GM19035 (cell line): Measurements from ENCODE around the gene IPMK.
A peak's percentile ranks its signal among the peaks of the same experiment; 100 is the strongest.
"Not testable (repeated sequence)": the region's sequence is repeated elsewhere in the genome, so short reads cannot be mapped to it uniquely, and the experiment has no call there.

Experiments
- ATAC-seq: cut with Tn5 transposase; IDR thresholded peaks from one replicate; pipeline ENCODE4 v1.9.1; 2021; ENCODE audit not compliant: unreplicated experiment

Gene IPMK

DNA sequence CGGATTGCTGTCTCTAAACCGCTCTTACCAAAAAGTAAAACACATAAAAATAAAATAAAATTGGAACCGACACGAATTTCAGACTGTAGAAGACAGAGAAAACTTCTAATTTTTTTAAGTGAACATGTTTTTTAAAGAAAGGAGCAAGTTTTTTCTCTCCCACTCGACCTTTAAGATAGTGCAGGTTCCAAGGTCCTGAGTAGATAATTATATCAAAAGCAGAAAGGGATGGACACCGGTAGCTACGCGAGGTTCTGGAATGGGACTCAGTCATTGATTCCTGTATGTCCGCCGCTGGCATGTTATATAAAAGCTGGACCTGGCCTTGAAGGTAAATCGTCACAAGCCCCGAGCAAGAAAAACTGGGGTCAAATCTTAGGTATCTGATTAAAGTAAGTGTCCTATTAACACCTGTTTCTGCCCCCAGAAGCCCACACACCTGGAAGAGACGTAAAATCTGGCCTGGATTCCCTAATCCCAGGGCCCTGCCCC, 806 bp upstream of the IPMK start:
- ATAC-seq = peak; percentile 1

DNA sequence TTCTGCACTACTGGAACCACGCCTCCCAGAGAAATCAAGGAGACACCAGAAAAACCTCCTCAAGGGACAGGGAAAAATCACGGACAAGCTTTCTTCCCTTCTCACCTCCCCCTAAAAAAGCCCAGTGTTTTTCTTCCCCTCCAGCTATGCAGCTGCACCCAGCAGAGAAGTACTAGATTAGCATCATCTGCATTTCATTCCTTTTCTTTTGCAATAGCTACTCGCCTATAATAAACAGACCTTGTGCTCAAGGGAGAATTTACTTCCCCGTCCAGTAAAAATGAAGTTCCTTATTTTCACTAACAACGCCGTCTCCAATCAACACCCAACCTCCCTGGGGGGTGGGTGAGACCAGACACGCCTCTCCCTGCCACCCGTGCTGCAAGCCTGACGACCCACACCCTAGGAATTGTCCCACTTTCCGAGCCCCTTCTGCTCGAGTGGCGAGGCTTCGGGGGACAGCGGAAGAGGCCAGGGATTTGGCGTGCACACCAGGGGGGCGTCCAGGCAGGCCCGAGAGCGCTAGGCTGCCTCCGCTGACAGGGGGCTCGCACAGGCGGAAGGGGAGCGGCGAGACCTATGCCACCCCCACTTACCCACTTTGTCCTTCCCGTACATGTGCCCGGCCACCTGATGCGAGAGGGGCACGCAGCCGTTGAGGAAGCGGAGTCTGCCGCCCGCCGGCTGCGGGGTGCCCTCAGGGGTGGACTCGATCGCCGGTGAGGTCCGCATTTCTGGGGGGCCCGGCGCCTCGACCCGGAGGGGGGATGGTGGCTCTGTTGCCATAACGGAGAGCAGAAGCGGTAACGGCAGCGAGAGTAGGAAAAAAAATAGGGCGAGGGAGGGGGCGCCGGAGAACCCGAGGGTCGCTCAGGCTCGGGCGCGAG, 625 bp downstream of the IPMK start:
- peak; percentile 12 for ATAC-seq

DNA sequence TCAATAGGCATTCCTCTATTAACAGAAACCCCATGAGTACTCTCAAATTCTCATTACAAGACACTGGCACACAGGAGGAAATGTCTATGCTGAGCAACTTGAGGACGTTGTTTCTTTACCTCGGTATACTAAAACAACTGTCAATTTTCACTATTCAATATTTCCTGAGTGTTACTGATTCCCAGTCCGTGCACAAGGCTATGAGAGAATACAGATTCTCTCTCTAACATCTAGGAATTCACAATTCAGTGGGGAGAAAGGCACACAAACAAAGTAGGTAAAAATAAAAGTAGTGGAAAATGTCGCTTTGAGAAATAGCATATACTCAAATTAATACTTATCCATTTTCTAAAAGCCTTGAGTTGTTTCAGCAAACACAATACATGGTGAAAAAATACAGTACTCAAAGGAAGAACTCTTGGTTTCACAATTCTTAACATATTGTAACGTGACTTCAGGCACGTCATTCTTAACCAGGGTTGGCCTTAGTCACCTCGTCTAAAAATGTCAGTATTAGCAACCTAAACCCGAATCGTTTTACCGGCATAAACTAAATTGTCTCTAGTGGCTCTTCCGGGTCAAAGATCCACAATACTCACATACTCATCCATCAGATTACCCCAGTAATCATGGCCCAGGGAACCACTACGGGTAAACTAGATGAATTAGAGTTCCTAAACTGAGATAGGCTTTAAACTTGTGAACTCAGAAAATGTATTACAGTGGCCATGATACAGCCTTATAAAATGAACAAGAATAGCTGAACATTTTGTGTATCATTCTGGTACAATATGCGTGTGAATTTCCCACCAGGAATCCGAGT, 1.5 kb downstream of the IPMK start:
- ATAC-seq = no peak

DNA sequence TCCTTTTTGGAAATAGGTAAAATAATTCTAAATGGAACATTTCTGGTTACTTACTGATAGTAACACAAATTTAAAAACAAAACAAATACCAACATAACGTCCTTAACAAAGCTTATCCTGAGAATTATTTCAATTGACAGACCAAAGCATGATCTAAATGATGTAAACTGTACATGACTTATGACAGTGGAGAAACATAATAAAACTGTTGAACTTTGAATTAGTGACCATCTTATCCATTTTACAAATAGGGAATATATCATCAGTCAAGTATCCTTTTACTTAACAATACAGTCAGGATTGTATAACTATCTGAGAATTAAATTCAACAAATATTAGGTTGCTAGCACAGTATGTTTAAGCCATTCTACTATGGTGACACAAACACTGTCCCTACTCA, 2.4 kb downstream of the IPMK start:
- ATAC-seq = no peak

DNA sequence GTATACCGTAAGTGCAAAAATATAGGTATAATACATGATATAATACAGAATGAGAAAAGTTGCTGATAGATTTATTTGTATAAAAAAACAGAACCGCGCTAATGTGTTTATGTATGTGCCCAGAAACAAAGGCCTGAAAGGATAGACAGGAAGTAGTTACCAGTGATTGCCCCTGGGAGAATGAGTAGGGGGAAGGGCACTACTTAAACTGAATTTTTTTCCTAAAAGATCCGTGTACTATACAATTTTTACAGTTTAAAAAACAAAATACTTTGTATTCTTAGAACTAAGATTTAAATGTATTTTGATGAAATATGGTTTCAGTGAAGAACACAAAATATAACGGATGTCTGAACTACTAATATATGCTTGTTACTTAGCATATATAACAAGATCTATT, 2.9 kb downstream of the IPMK start:
- ATAC-seq = no peak

DNA sequence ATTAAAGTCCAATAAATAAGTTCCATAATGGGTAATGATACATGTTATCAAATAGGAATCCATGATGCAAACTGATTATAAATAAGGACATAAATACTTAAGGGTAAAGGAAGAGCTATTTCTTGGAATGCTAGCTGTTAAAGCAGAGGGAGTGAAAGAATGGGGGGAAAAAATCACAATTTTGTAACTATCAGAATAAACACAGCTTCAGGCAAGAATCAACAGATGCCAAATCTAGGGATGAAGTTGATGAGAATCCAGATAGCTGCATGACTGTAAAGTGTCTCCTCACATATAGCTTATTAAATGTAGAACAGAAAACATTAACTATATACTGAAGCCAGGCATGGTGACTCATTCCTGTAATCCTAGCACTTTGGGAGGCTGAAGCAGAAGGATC, 4.9 kb downstream of the IPMK start:
- no peak for ATAC-seq

DNA sequence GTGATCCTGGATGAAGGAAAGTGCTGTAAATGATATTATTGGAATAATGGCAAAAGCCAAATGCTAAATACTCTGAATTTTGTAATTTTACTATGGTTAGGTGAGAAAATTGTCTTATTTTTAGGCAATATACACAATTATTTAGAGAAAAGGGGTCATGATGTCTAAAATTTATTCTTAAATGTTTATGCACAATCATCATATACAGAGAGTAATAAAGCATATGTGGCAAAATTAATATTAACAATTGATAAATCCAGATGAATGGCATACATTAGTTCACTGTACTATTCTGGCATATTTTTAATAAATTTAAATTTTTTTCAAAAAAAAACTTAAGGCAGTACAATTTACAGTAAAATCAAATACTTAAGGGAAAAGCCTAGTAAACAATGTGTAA, 7.4 kb downstream of the IPMK start:
- ATAC-seq = no peak

DNA sequence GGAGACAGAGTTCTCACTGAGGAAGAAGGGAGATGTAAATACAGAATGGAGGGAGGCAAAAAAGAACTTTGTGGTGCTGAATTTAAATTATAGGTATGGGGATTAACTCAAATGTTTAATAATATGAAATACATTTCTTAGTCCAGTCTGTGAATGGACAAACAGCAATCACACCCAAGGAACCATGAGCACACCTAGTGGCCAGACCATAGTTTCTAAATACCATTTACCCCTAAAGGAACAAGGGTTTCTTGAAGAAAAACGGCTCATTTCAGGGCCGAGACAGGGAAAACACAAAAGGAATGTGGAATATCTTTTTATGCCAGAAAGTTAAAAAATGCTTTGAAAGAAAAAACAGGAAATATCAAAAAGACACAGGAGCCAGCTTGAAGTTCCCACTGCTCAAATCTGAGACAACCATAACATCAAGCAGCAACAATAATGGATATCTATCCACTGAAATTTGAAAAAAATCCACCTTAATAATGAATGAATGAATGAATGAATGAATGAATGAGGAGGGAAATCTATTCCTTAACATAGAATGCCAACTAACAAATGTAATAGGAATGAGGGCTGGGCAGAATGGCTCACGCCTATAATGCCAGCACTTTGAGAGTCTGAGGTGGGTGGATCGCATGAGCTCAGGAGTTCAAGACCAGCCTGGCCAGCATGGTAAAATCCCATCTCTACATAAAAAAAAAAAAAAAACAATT, 8.6 kb downstream of the IPMK start:
- no peak for ATAC-seq

DNA sequence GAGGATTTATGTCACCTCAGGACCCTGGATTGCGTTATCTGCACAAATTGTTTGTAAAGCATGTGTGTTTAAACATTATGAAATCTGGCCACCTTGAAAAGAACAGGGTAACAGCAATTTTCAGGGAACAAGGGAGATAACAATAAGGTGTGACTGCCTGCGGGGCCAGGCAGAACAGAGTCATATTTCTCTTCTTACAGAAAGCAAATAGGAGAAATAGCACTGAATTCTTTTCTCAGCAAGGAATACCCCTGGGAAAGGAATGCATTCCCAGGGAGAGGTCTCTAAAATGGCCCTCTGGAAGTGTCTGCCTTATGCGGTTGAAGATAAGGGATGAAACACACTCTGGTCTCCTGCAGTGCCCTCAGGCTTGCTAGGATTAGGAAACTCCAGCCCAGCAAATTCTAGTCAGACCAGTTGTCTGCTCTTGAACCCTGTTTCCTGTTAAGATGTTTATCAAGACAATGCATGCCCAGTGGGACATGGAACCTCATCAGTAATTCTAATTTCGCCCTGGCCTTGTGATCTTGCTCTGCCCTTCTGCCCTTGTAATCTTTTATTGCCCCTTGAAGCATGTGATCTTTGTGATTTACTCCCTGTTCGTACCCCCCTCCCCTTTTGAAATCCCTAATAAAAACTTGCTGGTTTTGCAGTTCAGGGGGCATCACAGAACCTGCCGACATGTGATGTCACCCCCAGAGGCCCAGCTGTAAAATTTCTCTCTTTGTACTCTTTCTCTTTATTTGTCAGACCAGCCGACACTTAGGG, 11.5 kb downstream of the IPMK start:
- not testable (repeated sequence) for ATAC-seq

DNA sequence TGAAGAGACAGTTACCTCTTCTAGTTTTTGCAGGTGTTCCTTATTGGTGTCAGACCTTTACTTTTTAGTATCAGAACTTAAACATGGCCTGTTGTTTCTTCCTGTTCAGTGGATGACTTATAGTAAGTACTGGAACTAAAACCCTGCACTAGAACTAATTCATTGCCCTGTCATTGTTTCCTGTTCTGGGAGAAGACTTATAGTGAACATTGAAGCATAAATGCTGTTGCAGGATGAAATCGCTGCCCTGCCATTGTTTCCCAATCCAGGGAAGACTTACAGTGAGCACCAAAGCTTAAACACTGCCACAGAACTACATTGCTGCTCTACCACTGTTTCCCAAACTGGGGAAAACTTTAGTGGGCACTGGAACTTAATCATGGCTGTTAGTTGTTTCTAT, 13.1 kb downstream of the IPMK start:
- no peak for ATAC-seq

DNA sequence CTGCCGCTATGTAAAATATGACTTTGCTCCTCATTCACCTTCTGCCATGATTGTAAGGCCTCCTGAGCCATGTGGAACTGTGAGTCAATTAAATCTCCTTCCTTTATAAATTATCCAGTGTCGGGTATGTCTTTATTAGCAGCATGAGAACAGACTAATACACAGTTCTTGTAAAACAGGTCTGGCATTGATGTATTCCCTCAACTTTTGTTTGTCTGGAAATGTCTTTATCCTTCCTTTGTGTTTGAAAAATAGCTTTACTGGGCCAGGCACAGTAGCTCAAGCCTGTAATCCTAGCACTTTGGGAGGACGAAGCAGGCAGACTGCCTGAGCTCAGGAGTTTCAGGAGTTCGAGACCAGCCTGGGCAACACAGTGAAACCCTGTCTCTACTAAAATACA, 14.5 kb downstream of the IPMK start:
- ATAC-seq = no peak

DNA sequence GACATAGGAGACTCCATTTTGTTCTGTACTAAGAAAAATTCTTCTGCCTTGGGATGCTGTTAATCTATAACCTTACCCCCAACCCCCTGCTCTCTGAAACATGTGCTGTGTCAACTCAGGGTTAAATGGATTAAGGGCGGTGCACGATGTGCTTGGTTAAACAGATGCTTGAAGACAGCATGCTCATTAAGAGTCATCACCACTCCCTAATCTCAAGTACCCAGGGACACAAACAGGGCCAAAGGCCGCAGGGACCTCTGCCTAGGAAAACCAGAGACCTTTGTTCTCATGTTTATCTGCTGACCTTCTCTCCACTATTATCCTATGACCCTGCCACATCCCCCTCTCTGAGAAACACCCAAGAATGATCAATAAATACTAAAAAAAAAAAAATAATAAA, 23.0 kb downstream of the IPMK start:
- ATAC-seq = not testable (repeated sequence)

DNA sequence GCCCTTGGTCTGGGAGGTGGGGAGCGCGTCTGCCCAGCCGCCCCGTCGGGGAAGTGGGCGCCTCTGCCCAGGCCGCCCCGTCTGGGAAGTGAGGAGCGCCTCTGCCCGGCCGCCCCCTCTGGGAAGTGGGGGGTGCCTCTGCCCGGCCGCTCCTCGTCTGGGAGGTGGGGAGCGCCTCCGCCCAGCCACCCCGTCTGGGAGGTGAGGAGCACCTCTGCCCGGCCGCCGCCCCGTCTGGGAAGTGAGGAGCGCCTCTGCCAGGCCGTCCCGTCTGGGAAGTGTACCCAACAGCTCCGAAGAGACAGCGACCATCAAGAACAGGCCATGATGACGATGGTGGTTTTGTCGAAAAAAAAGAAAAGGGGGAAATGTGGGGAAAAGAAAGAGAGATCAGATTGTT, 23.5 kb downstream of the IPMK start:
- ATAC-seq = not testable (repeated sequence)

DNA sequence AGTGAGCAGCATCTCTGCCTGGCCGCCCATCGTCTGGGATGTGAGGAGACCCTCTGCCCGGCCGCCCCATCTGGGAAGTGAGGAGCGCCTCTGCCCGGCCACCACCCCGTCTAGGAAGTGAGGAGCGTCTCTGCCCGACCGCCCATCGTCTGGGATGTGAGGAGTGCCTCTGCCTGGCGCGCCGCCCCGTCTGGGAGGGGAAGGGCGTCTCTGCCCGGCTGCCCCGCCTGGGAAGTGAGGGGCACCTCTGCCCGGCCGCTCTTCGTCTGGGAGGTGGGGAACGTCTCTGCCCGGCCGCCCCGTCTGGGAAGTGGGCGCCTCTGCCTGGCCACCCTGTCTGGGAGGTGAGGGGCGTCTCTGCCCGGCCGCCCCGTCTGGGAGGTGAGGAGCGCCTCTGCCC, 23.9 kb downstream of the IPMK start:
- ATAC-seq = not testable (repeated sequence)

DNA sequence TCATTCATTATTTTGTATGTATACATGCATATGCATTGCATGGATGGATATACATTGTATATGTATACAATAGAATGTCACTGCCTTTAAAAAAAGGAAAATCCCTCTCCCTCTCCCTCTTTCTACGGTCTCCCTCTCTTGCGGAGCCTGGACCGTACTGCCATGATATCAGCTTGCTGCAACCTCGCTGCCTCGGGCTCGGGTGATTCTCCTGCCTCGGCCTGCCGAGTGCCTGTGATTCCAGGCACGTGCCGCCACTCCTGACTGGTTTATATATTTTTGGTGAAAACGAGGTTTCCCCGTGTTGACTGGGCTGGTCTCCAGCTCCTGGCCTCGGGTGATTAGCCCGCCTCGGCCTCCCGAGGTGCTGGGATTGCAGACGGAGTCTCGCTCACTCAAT, 24.4 kb downstream of the IPMK start:
- ATAC-seq = no peak

DNA sequence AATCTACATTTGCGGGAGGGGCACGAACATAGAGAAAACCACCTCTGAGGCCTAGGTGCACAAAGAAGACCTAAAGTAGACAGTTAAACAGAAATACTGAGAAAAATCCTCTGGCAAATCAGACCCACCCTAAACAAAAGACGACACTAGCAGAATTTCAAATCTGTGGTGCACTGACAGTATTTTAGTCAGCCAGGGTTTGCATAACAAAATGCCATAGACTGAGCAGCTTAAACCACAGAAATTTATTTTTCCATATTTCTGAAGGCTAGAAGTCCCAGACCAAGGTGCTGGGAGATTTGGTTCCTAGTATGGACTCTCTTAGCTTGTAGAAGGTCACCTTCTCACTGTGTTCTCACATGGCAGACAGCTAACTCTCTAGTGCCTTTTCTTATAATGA, 26.3 kb downstream of the IPMK start:
- no peak for ATAC-seq

DNA sequence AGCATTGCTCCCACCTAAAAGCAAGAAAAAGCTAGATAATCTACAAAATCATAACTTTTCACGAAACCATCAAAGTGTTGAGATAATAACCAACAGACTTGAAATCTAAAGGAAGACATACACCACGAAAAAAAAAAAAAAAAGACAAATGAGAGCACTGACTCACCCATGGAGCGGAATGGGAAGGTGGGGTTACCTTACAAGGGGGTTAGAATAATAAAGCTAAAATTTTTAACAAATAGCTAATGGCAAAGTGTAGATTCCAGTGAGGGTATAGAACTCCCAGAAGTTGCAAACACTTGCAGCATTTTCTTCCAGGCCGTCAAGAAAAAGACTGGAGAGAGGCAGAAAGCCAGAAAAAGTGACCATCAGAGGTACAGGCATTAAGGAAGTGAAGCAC, 27.2 kb downstream of the IPMK start:
- no peak for ATAC-seq

DNA sequence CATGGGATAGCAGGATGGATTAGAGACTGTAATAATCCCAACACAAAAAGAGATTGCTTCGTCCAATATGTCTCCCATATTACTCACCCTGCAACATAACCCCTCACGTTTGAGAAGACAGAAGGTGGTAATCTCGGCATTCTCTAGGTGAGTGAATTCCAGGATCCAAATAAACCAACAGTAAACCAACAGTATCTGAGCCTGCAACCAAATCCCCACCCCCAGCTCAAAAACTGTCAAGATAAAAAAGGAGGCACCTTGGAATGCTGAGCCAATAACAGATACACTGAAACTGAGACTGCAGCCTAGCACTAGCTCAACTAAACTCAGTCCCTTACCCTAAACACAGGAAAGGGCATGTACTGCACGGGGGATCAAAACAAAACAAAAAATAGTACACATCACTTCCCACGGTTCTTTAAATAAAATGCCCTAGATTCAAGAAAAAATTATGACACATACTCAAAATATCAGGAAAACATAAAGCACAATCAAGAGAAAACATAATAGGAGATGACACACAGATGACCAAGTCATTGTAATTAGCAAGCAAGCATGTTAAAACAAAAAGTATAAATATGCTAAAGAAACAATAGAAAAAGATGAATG, 28.0 kb downstream of the IPMK start:
- ATAC-seq = no peak

DNA sequence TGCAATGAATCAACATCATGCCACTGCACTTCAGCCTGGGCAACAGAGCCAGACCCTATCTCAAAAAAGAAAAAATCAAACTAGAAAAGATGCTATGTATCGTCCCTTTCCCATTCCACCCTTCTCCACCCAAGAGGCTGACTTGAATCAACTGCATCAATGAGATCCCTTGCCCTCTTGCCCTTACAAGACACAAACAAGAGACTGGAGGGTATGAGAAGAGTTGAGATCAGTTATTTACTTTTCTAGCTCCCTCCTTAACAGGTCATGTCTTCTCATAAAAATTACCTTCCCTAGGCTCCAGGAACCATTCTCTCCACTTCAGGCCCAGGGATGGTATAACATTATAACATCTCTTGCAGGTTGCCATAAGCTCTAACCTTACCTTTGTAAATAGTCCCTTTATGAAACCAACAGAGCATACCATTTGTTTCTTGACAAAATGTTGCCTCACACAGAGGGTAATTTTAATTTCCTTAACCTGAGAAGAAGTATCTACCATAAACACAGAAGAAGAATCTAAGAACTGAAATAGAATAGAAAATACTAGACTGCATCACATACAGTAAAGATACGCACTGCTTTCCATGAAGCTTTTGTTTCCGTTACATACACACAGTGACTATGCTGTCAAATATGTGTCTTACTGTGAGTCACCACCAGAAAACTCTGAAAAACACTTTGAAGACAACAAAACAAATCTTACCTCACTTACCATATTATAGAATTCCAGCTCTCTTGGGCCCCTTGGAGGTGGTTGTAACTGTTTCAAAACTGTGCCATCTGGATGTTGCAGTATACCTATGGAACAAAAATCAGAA, 30.5 kb downstream of the IPMK start:
- ATAC-seq = no peak
